ENCODE measurements around the gene ARL3.
"Not testable (repeated sequence)": the region's sequence is repeated elsewhere in the genome, so short reads cannot be mapped to it uniquely, and the experiment has no call there.

The ARL3 gene

DNA sequence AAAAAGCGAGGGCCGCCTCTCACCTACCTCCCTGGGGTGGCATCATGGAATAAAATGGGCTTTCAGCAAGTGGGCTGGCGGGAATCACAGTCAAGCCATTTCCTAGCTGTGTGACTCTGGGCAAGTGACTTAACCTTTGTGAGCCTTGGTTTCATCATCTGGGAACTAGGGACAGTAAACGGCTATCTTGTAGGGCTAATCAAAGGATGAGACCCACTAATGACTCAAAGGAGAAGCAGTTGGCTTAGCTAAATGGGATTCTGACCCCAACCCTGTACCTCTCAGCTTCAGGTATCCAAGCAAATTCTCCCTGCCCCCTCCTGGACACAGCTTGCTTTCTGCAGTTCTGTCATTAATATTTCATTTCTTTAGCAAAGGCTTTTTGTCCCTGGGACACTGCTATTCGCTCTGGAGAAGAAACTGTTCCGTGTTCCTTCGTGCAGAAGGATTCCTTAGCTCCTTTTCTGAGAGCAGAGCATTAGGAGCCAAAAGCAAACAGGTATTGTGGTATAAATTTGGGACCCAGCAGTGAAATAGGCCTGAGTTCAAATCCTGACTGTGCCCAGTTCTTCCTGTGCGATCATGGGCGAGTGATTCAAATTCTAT lies 44.0 kb downstream of the ARL3 start:
- no peak for DNase-seq

DNA sequence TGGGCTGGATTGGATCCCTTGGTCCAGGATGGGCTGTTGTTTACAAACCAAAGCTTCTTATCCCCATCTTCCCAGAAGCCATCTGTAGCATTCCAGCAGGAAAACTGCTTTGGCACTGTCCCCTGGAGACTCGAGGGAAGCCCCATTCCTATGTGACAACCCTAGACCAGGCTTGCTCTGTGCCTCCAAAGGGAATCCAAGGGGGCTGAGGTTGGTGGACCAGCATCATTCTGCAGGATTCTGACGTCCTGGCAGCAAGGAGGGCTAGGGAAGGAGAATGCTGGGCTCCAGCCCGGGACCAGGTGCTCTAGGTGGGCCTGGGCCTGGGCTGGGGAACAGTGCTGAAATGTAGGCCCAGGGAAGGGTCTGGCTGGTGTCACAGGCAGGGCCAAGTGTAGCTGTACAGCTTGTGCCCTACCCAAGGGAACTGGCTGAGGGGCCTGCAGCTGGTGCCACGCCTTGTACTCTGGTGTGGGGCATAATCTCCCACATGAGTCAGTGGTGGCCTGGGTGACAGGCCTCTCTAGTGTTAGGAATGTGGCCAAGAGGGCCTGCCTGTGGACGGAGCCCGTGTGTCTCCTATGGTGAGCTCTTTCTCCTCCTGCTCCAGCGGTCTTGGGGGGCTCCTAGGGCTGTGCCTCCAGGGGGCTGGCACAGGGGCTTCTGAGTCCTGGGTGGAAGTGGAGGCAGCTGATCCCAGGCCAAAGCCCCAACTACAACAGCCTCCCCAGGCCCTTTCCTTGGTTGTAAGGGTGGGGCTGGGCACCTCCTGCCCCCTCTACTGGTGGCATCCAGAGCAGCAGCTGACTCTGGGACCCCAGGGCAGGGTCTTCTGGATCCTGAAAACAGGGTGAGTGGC lies 44.8 kb downstream of the ARL3 start:
- DNase-seq, result no peak

DNA sequence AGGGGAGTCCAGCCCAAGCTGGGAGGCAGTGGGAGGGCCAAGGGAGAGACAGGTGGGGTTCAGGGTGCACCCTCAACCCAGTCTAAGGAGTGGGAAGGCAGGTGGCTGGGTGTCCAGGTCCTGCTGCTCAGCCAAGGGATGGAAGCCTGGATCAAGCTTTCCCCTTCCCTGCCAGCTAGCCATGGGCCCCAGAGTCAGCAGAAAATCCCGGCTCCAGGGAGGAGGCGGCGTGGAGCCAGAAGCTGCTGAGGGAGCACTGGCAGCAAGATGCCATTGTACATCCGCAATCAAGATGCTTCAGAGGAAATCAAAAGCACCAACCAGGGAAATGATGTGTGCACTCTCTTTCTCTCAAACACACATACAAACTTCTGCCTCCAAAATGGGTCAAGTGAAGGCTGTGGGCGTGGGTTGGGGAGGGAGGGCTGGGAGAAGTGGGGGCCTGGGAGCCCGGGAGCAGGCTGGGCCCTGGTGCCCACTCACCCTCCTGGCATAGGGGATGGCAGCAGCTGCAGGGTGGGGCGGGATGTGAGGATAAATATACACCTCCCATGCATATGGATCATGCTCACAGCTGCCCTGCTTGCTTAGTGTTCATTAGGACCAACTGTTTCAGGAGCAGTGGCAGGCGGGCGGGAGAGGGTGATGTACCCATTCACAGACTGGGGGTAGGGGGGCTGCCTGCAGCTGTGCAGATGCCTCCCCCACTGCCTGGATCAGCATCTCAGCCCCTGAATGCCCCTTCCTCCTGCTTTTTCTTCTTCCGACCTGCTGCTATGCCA lies 45.7 kb downstream of the ARL3 start:
- no peak for DNase-seq

DNA sequence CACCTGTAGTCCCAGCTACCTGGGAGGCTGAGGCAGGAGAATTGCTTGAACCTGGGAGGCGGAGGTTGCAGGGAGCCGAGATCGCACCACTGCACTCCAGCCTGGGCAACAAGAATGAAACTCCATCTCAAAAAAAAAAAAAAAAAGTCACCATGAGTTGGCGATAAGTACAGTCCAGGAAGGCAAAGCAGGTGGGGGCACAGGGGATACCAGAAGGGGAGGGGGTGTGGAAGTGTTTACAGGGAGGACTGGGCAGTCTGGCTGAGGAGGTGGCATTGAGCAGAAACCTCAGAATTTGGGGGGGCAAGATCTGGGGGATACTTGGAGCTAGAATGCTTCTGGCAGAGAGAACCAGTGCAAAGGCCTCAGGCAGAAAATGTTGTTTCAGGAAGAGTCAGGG lies 46.8 kb downstream of the ARL3 start:
- DNase-seq, result not testable (repeated sequence)

DNA sequence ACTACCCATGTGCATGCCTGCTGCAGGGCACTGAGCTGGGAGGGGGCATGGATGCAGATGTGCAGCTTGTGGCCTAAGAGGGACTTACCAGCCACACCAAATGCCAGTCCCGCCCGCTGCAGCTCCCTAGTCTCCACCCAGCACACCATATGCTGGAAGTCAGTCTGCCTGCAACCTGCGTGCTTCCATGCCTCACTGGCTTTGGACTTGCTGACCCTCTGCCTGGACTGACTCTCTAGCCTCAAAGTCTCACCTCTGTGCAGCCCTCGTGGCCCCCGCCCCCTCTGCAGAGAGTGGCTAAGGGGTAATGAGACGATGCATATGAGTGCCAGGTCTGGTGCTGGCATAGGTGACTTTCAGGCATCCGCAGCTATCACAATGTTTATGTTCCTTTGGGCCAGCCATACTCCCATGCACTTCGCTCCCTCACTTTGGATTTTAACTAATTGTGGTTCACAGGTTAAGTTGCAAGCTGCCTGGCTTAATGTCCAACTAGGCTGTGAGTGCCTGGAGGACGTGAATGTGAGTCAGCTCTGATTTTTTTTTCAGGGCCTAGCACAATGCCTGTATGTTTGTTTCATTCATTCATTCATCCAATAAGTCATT lies 48.2 kb downstream of the ARL3 start:
- no peak for DNase-seq

DNA sequence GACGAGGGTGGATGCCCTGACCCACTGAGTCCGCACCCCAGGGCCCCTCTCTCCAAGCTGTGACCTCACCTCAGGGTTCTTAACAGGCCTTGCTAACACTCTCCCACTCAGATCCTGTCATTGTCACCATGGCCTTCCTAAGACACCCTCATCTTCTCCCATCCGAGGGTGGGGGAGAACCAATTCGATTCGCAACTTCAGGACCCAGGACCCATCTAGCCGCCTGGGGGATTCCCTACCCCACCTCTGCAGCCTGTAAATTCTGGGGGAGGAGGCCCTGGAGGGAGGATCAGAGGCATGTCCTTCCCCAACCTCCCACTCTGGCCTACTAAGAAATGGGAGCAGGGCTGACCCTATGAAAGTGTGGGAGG lies 52.6 kb downstream of the ARL3 start:
- no peak for DNase-seq

DNA sequence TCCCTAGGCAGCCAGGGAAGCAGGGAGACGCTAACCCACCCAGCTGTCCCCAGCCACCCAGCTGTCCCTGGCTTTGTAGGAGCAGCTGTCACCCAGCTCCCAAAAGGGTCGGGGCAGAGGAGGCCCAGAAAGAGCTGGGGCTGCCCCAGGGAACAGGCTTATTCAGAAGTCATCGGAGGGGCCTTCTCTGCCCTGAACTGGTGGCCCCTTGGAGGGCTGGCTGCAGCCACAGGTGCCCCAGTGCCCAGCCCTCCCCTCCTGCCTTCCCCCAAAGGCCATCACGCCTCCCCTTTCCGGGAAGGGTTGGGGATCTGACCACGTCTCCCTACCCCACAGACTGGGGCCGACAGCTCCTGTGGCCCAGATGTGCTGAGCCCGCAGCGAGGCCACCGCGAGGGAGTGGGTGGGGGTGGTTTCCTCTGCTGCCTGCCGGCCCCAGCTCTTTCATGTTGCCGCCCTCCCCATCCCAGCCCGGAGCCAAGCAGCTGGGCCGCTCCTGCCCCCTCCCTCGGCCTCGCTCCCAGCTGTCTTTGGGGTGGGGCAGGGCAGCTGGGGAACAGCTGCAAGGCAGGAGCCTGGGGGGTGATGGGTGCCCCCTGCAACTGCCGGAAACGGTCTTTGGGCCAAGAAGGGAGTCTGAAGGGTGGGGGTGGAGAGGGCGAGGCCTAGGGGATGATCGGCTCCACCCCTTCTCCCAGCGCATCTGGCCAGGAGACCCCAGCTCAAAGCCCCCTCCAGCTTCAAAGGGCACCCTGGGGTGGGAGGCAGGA lies 53.1 kb downstream of the ARL3 start:
- DNase-seq, result no peak

DNA sequence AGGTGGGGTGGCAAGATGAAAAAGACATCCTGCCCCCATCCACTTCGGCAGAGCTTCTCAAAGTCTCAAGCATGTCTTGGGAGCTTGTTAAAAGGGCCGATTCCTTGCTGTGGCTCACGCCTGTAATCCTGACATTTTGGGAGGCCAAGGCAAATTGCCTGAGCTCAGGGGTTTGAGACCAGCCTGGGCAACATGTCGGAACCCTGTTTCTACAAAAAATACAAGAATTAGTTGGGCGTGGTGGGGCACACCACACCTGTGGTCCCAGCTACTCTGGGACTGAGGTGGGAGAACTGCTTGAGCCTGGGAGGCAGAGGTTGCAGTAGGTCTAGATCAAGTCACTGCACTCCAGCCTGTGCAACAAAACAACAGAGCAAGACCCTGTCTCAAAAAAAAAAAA lies 55.4 kb downstream of the ARL3 start:
- DNase-seq, result no peak

DNA sequence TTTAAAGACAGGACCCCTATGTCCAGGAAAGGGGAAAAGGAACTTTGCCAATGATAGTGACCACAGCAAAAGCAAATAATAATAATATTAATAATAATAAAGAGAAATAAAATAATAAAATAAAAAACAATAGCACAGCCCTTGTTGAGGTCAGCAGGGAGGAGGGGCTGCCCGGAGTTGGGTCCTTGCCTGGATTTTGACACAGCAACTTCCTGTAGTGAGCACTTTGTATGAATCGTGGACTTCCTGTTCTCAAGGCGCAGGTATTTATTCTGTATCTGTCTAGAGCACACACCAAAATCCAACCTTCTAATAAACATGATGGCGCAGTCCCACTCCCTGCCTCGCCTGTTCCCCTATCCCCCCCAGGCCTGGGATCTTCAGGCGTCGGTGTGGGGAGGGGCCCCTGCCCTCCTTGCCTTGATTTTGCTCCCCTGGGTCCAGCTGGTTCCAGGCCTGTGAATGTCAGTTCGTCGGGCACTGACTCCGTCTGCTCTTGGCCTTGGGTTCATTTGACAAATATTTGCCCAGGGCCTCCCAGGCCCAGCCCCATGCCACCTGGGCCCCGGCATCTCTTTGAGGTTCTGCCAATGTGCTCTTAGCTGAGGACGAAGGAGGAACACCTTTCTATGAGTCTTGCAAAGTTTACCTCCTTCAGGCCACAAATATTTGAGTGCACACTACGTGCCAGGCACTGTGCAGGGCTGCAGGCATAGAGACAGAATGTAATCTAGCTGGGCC lies 56.0 kb downstream of the ARL3 start:
- DNase-seq, result no peak

DNA sequence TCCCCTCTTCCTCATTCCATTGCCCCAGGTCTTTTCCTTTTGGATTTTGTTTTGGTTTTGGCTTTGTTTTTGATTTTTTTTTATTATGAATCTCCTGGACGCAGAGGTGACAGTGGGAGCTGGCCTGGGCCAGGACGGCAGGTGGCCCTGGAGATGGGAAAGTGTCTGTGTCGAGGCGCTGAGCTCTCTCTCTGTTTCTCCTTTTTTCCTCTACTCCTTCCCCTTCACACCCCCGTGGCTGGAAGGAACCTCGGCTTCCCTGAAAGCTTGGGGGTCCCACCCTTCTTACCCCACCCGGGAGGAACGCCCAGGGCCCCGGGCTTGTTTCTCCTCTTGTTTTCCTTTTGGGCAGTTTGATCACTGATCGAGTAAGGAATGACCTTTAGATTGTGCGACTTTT lies 56.7 kb downstream of the ARL3 start:
- no peak for DNase-seq

DNA sequence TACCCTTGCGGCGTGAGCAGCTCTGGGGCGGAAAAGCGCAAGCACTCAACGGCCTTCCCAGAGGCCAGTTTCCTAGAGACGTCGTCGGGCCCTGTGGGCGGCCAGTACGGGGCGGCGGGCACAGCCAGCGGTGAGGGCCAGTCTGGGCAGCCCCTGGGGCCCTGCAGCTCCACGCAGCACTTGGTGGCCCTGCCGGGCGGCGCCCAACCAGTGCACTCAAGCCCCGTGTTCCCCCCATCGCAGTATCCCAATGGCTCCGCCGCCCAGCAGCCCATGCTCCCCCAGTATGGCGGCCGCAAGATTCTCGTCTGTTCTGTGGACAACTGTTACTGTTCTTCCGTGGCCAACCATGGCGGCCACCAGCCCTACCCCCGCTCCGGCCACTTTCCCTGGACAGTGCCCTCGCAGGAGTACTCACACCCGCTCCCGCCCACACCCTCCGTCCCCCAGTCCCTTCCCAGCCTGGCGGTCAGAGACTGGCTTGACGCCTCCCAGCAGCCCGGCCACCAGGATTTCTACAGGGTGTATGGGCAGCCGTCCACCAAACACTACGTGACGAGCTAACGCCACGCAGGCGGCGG lies 57.3 kb downstream of the ARL3 start:
- no peak for DNase-seq

DNA sequence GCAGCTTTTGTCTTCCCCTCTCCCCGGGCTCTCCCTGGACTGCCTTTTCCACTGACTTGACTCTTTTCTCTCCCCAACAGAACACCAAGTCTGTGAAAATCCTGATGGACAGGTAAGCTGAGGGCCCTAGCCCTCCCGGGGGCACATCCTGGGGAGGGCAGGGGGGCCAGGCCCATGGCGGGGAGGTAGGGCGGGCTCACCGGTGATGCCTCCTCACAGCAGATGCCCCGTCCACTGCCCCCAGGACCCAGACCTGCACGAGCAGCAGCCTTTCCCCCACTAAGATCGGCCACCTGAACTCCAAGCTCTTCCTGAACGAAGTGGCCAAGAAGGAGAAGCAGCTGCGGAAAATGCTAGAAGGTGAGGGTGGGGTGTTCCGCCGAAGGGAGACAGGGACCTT lies 58.2 kb downstream of the ARL3 start:
- DNase-seq, result no peak

DNA sequence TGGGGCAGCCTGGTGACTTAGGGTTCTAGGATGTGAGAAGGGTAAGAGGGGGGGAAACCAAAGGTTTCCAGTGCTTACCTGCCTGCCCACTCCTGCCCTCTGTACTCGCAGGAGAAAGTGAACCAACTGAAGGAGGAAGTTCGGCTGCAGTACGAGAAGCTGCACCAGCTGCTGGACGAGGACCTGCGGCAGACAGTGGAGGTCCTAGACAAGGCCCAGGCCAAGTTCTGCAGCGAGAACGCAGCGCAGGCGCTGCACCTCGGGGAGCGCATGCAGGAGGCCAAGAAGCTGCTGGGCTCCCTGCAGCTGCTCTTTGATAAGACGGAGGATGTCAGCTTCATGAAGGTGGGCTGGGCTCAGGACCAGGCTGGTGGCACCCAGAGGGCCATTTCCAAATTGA lies 59.2 kb downstream of the ARL3 start:
- no peak for DNase-seq

DNA sequence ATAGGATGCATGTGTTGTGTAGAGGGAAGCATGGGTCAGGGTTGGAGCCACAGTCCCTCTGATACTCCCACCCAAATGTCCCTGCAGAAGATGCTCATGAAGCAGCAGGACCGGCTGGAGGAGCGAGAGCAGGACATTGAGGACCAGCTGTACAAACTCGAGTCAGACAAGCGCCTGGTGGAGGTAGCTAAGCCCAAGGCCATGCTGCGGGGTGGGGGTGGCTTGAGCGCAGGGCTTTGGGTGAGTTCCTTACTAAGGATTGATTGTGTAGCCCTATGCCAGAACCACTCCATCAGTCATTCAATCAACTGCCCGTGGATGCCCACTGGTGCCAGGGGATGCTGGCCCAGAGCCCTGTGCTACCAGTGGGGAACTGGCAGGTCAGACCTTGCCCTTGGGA lies 59.6 kb downstream of the ARL3 start:
- no peak for DNase-seq

DNA sequence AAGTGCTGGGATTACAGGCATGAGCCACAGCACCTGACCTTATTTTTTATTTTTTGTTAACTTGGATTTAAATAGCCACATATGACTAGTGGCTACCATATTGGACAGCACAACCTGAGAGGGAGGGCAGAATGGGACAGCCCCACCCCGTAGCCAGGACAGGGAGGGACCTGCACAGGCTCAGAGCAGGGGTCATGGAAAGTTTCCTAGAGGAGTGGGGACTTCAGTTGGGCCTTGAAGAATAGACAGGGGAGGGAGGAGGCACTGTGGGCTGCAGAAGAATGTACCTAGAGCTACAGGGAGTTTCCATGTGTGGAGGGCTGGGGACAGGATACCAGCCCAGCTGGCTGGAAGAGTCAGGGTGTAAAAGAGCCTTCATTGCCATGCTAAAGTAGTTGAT lies 61.1 kb downstream of the ARL3 start:
- DNase-seq, result no peak

DNA sequence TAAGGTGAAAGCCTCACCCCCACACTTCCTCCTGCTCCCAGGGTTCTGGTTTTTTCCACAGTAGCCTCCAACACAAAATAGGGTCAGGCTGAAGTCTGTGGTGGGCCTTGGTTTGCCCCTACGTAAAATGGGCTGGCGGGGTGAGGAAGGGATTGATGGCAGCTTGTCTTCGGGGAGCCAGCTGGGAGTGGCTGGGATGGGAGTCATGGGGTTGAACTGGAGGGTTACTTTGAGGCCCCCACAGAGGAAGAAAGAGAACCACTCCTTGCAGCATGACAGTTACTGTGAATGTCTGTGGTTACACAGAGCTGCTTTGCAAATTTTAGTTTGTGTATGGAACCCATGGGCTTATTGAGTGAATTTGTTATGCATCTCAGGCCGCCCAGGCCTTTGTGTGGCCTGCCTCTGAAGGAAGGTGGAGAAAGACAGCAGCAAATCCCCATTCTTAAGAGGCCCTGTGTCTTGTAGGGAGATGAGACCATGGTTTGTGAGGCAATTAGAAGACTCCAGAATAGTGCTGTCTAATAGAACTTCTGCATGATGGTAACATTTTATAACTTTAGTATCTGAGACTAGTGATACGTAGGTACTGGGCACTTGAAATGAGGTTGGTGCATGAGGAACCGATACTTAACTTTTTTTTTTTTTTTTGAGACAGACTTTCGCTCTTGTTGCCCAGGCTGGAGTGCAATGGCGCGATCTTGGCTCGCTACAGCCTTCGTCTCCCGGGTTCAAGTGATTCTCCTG lies 61.9 kb downstream of the ARL3 start:
- DNase-seq, result no peak

DNA sequence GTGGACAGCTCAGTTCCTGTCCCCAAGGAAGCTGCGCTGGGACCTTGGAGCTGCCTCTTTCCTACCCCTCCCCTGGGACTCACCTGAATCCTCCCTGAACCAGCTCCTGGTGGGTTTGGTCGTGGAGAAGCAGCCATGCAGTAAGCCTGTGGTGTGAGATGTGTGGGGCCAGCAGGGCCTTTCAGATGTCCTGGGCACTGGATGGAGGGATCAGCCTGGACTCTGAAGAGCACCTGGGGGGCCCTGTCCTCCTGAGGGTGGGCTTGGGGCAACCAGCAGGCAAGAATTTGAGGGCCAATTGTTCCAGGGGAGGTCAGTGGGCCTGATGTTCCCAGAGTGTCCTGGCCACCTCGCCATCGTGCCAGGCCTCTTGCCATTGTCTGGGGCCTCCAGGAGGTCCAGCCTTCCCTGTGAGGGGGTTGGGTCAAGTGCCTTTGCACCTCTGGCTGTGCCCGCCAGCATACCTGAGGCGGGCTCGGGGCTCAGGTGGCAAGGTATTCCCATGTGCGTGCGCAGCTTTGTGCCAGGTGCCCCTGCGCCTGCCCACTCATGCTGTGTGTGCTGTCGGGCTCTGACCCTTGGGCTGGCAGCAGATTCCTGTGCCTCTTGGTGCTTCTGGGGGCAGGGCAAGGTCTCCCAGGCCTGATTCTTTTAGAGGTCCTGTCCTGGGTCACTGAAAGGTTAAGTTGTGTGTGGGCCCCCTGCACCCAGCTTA lies 62.6 kb downstream of the ARL3 start:
- no peak for DNase-seq

DNA sequence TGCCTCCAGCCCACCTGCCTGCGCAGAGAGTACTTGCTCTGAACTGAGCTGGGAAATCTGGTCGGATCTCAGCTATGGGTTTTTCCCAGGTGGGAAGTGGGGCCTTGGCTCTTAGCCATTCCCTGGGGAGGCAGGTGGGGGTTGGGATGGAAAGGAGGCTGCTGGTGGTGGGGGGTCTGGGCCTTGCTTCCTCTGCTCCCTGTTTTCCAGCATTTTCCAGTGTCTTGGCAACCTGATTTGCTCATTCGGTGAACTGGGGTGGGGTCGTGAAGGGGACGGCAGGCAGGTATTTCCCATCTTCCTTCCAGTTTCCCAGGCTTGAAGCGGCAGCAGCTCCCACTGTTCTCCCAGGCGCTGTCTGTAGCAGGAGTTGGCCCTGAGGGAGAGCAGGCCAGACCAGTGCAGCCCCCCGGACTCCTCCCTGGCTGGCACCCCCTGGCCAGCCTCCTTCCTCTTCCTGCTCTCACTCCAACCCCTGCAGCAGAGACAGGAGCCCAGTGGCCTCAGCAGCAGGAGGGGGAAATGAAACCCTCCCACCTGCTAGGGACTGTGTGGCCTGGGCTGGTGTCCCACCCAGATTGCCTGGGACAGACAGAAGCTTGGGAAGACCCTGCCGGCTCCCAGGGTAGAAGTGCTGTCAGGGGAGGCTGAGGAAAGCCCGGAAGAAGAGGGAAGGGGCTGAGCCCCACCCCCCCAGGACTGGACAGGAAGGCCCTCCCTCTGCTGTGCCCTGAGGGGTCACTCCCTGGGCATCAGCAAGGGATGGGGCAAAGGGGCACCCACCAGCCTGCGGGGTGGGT lies 63.3 kb downstream of the ARL3 start:
- DNase-seq, result no peak
